Liver (tissue), 9 donors: ENCODE results near the gene SCGN. TPM values are rescaled to one million over a fixed set of nuclear protein-coding genes. Genes with fewer than 3 reads are reported as not detected.

Experiments used
- DNase-seq: peaks from one replicate; pipeline ENCODE4 v3.0.0-alpha.2; 2017; ENCODE audit warnings: low spot score
- H3K27ac ChIP-seq, 2 donors: one replicate each; pipeline ENCODE4 v1.7.0; 2013; ENCODE audit warnings: inconsistent platforms in 2 of 2, low read length in 2 of 2, control low read depth in 1 of 2, low read depth in 1 of 2, mild to moderate bottlenecking in 1 of 2
- H3K27me3 ChIP-seq, 4 donors: one replicate each; pipeline versions ENCODE4 v1.6.1 to v1.7.0; 2013; ENCODE audit warnings: low read length in 3 of 4, inconsistent platforms in 1 of 4, mild to moderate bottlenecking in 1 of 4, moderate library complexity in 1 of 4; ENCODE audit not compliant: control insufficient read depth in 4 of 4, insufficient read depth in 4 of 4
- H3K36me3 ChIP-seq, 4 donors: one replicate each; pipeline versions ENCODE4 v1.6.1 to v1.7.0; 2013; ENCODE audit warnings: low read length in 3 of 4, mild to moderate bottlenecking in 3 of 4, low read depth in 1 of 4, moderate library complexity in 1 of 4; ENCODE audit not compliant: control insufficient read depth in 4 of 4, insufficient read depth in 3 of 4
- H3K4me1 ChIP-seq, 4 donors: one replicate each; pipeline versions ENCODE4 v1.6.1 to v1.7.0; 2013; ENCODE audit warnings: low read length in 3 of 4, mild to moderate bottlenecking in 3 of 4, moderate library complexity in 1 of 4; ENCODE audit not compliant: control insufficient read depth in 4 of 4, insufficient read depth in 4 of 4
- H3K4me3 ChIP-seq, 3 donors: one replicate each; pipeline versions ENCODE4 v1.6.1 to v1.7.0; 2013; ENCODE audit warnings: low read length in 3 of 3, control low read depth in 1 of 3, low read depth in 1 of 3, mild to moderate bottlenecking in 1 of 3
- H3K9ac ChIP-seq, 2 donors: one replicate each; pipeline ENCODE4 v1.7.0; 2013; ENCODE audit warnings: low read length in 2 of 2, mild to moderate bottlenecking in 2 of 2, moderate library complexity in 2 of 2, control low read depth in 1 of 2, low read depth in 1 of 2
- H3K9me3 ChIP-seq, 4 donors: one replicate each; pipeline versions ENCODE4 v1.6.1 to v1.7.0; 2013; ENCODE audit warnings: low read length in 3 of 4; ENCODE audit not compliant: control insufficient read depth in 4 of 4
- ATF3 ChIP-seq: IDR thresholded peaks from 2 replicates; pipeline ENCODE4 v1.6.1; 2016; ENCODE audit warnings: antibody characterized with exemption
- CTCF ChIP-seq: fragments of 150-350 bp; IDR thresholded peaks from 2 replicates; pipeline ENCODE4 v1.5.1; 2017; ENCODE audit warnings: improper control_type of control experiment, low read depth, low read length; ENCODE audit not compliant: missing input control
- EGR1 ChIP-seq, 2 donors: IDR thresholded peaks; 2 replicates each; pipeline ENCODE4 v1.6.1; 2016 to 2018; ENCODE audit warnings: antibody characterized with exemption in 2 of 2, low read depth in 2 of 2
- FOXA1 ChIP-seq: IDR thresholded peaks from 2 replicates; pipeline ENCODE4 v1.6.1; 2016; ENCODE audit warnings: antibody characterized with exemption
- FOXA2 ChIP-seq: IDR thresholded peaks from 2 replicates; pipeline ENCODE4 v1.6.1; 2016; ENCODE audit warnings: antibody characterized with exemption
- GABPA ChIP-seq, 2 donors: IDR thresholded peaks in 1 of 2; conservative IDR thresholded peaks in 1 of 2; 2 replicates each; pipeline ENCODE4 v1.6.1; 2016; ENCODE audit warnings: antibody characterized with exemption in 2 of 2, mild to moderate bottlenecking in 1 of 2, moderate library complexity in 1 of 2
- HNF4A ChIP-seq, 2 donors: conservative IDR thresholded peaks; 2 replicates each; pipeline ENCODE4 v1.6.1; 2016; ENCODE audit warnings: antibody characterized with exemption in 2 of 2, mild to moderate bottlenecking in 2 of 2
- HNF4G ChIP-seq: IDR thresholded peaks from 2 replicates; pipeline ENCODE4 v1.6.1; 2016; ENCODE audit warnings: antibody characterized with exemption
- JUND ChIP-seq, 2 donors: IDR thresholded peaks; 2 replicates each; pipeline ENCODE4 v1.6.1; 2016; ENCODE audit warnings: antibody characterized with exemption in 2 of 2
- MAX ChIP-seq: IDR thresholded peaks from 2 replicates; pipeline ENCODE4 v1.6.1; 2016; ENCODE audit warnings: antibody characterized with exemption
- NR2F2 ChIP-seq: IDR thresholded peaks from 2 replicates; pipeline ENCODE4 v1.6.1; 2016; ENCODE audit warnings: antibody characterized with exemption
- RAD21 ChIP-seq, 2 donors: IDR thresholded peaks; 2 replicates each; pipeline ENCODE4 v1.6.1; 2016; ENCODE audit warnings: antibody characterized with exemption in 2 of 2, mild to moderate bottlenecking in 2 of 2
- REST ChIP-seq: IDR thresholded peaks from 2 replicates; pipeline ENCODE4 v1.6.1; 2016; ENCODE audit warnings: antibody characterized with exemption, mild to moderate bottlenecking
- RXRA ChIP-seq, 2 donors: IDR thresholded peaks; 2 replicates each; pipeline ENCODE4 v1.6.1; 2017 to 2018; ENCODE audit warnings: antibody characterized with exemption in 2 of 2, mild to moderate bottlenecking in 1 of 2
- SP1 ChIP-seq: IDR thresholded peaks from 2 replicates; pipeline ENCODE4 v1.6.1; 2018; ENCODE audit warnings: antibody characterized with exemption, mild to moderate bottlenecking
- TAF1 ChIP-seq: conservative IDR thresholded peaks from 2 replicates; pipeline ENCODE4 v1.6.1; 2016; ENCODE audit warnings: antibody characterized with exemption, mild to moderate bottlenecking
- YY1 ChIP-seq: IDR thresholded peaks from 2 replicates; pipeline ENCODE4 v1.6.1; 2016; ENCODE audit warnings: antibody characterized with exemption, mild to moderate bottlenecking
- ZBTB33 ChIP-seq: IDR thresholded peaks from 2 replicates; pipeline ENCODE4 v1.6.1; 2016; ENCODE audit warnings: antibody characterized with exemption
- WGBS: extraction: QIAGEN DNeasy Blood & Tissue Kit; methylation state at CpG from one replicate; pipeline ENCODE4 v1.1.7; 2013; 5-methylcytosine and 5-hydroxymethylcytosine counted together
- polyA plus RNA-seq, 2 donors: library from polyadenylated mRNA; stranded (reverse) in 1 of 2; unstranded in 1 of 2; fragments of 200-250 nt in 1 of 2; fragments of >200 nt in 1 of 2; fragmentation: Nextera tagmentation in 1 of 2; extraction: Ambion mirVana in 1 of 2; gene quantifications; one replicate each; pipeline versions ENCODE4 v1.2.1 to v1.2.3, GENCODE V29; 2013 to 2015
- total RNA-seq, 2 donors: library from RNA; depleted of rRNA; stranded (reverse); fragments of >200 nt; gene quantifications; one replicate each; pipeline ENCODE4 v1.2.3, GENCODE V29; 2014
- donor health status: healthy.
- donor health status: healthy.
- donor health status: healthy.
- donor health status: healthy.
- donor health status: healthy.

Gene SCGN
- total and polyA plus RNA-seq, 4 donors = 0.28 to 8.1 (median 2.8) TPM

GRCh38 chr6:25670208-25670607 is 18.2 kb downstream of the SCGN start:
- no peaks in the 10 kb centered on the region for H3K27me3 ChIP-seq
- 19% methylated on average over 1 of the region's 1 CpG for WGBS

More at GRCh38 chr6:25670208-25670607, 18.2 kb downstream of the SCGN start:
- Histone ChIP-seq H3K9ac (no peak overlapping the region), H3K36me3 (no peaks in the 10 kb centered on the region), H3K27ac (no peak overlapping the region), H3K4me1 (peaks cover 2 to 26% (median 23%) of the 10 kb centered on the region in 4 donors), H3K4me3 (no peak overlapping the region), H3K9me3 (no peaks in the 10 kb centered on the region)
- DNase-seq = no peak
- TF ChIP-seq HNF4A (conservative IDR thresholded peaks at IDR 0.05) = peak; percentile 57 to 76
- TF ChIP-seq HNF4G = no peak
- peak; percentile 93 to 94 for TF ChIP-seq RXRA (IDR thresholded peaks at IDR 0.05)
- peak; percentile 58 for TF ChIP-seq REST
- TF ChIP-seq CTCF = no peak
- TF ChIP-seq FOXA2 = peak; percentile 97
- TF ChIP-seq TAF1 = no peak
- peak; percentile 19 for TF ChIP-seq ZBTB33
- TF ChIP-seq MAX = peak; percentile 41
- TF ChIP-seq NR2F2 = no peak
- TF ChIP-seq GABPA (IDR thresholded peaks at IDR 0.05 in 1 of 2, conservative IDR thresholded peaks at IDR 0.05 in 1 of 2) = no peak
- TF ChIP-seq SP1 = peak; percentile 51
- TF ChIP-seq YY1 = peak; percentile 43
- TF ChIP-seq FOXA1 = peak; percentile 96
- no peak for TF ChIP-seq EGR1 (IDR thresholded peaks at IDR 0.05; ENCODE audit: low read depth in 2 of 2)
- peak in 1 of 2 donors; percentile 18 for TF ChIP-seq JUND (IDR thresholded peaks at IDR 0.05)
- TF ChIP-seq RAD21 (IDR thresholded peaks at IDR 0.05) = peak in 1 of 2 donors; percentile 21
- TF ChIP-seq ATF3 = no peak
